ENCODE results near the gene ZRANB1.
"Not testable (repeated sequence)": the region's sequence is repeated elsewhere in the genome, so short reads cannot be mapped to it uniquely, and the experiment has no call there.

The ZRANB1 gene

DNA sequence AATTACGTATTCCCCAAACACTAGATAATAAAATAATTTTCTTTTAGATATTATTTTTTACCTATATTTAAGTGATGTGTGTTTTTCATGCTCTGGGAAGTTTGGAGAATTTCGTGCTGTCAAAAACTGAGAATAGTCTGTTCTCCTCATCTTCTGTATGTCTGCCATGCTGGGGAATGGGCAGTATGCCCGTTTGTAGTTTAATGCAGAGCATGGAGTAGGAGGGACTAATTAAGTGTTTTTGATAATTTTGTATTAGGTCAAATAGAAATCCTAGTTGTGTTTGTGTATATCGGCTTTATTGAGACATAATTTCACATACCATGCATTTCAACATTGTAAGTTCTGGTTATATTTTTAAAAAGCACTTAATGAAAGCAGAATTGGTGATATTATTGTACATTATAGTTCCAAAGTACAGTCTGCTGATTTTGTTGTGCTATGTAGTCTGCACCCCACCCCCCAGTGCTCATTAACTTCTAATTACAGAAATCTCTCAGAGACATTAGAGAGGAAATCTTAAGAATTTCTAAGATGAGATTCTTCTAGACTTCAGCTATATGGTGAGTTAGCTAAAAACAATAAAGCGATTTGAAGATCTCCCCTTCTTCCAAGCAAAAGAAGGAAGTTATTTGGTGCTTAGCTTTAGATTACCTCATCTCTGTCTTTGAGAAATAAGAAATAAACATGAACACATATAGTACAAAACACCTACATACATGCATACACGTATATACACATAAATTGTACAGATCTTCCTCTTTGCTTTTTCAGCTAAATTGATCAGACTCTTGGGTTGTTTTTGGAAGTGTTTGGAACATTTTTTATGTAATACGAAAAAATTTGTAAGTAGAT, 22.2 kb downstream of the ZRANB1 start:
- DNase-seq (ENCODE audit: low spot score), result no peak

DNA sequence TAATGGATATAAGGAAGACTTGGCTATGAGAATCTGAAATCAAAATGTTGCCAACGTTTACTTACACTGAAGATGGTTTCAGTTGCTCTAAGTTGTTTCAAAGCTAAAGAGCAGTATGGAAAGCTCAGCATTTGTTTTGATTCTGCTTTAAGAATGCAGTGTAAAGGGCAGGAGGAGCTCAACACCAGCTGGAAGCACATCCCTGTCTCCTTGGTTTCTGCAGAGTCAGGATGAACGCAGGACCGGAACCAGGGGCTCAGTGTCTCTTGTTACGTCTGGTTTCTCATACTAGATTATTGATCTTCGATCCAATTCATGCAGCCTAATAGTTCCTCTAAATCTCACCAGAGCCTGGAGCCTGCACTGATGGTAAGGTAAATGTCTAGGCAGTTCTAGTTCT, 24.1 kb downstream of the ZRANB1 start:
- no peak for DNase-seq (ENCODE audit: low spot score)

DNA sequence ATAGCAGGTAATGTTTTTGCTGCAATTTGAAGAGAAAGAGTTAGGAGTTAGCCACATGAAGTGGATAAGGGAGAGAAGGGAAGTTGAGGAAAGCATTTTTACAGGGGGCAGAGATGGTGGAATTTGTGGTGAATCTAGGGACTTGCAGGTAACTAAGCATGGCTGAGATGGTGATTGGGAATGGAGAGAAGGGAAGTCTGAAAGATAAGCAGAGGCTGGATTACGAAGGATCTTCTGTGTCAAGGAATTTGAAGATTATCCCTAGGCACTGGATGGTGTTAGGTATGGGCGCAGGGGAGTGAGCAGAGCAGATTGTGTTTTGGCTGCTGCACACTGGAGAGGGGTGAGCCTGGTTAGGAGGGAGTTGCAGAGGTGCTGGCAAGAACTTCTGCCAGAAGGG, 25.3 kb downstream of the ZRANB1 start:
- no peak for DNase-seq (ENCODE audit: low spot score)

DNA sequence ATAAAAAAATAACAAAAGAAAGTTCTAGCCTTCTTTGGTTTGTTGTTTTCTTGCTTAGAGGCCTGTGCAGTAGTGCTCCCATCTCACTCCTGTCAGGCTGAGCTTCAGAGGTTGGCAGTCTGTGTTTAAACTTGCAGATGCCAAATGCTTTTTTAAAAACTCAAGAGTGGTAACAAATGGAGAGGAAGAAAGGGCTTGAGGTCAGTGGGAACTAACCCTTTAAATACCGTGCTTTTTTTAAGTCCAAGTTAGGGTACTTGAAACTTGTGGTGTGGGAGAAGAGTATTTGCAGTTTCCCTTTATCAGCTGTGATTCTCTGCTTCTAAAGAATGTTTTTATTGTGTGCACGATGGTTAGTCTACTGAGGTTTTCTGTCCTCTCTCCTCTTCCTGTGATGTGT, 29.4 kb downstream of the ZRANB1 start:
- DNase-seq (ENCODE audit: low spot score), result no peak

DNA sequence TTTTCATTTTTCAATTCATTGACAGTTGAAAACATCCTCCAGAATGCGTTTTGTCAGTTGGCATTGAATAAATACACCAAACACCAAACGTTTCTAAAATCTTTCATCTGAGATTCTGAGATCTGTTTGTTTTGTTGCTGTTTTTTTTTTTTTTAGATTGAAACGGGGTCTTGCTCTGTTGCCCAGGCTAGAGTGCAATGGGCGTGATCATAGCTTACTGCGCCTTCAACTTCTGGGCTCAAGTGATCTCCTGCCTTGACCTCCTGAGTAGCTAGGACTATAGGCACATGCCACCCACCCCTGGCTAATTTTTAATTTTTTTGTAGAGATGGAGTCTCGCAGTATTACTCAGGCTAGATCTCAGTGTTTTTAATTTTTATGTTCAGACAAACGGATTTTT, 30.7 kb downstream of the ZRANB1 start:
- DNase-seq (ENCODE audit: low spot score), result no peak

DNA sequence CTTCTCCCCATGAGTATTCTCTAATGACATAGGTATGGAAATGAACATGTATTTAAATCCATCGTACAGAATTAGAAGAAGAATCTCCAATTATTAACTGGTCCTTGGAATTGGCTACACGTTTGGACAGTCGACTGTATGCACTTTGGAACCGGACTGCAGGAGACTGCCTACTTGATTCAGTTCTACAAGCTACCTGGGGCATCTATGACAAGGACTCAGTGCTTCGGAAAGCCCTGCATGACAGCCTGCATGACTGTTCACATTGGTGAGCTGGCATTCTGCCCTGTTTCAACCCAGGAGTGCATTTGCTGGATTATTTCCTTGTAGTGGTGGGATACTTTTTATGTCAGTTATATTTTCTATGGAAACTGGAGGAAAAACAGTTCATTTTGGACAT, 32.2 kb downstream of the ZRANB1 start:
- DNase-seq (ENCODE audit: low spot score), result no peak

DNA sequence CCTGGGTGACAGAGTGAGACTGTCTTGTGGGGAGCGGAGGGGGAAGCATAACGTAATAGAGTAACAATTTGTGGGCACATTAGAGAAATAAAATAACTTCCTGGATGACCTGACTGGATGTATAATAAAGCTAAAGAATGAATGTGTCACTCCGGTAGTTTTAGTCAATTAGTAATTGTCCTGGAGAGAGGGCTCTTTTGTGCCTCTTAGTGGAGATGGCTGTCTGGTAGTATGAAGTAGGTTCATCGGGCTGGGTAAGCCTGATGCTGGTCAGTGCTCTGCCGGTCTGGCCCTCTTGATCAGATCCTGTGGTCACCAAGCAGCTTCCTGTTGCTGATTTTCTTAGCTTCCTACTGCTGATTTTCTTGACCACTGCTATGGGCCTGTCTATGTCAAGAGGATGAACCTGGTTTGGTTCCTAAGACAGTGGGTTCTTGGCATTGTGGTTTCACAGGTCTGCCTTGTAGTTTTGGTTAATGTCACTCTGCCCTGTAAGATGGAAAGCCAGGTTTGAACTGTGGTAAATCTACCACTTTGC, 34.1 kb downstream of the ZRANB1 start:
- DNase-seq (ENCODE audit: low spot score), result no peak

DNA sequence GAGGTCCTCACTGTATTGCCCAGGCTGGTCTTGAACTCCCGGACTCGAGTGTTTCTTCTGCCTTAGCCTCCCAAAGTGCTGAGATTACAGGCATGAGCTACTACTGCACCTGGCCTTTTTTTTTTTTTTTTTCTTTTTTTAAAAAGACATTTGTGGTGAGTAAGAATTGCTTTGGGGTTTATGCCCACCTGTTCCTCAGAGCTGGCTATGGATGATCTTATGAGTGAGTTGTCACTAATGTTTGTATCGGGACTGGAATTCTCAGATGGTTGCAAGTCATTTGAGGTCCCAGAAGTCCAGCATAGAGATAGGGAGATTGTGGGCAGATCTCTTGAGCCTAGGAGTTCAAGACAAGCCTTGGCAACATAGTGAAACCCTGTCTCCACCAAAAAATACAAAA, 35.2 kb downstream of the ZRANB1 start:
- DNase-seq (ENCODE audit: low spot score), result no peak

DNA sequence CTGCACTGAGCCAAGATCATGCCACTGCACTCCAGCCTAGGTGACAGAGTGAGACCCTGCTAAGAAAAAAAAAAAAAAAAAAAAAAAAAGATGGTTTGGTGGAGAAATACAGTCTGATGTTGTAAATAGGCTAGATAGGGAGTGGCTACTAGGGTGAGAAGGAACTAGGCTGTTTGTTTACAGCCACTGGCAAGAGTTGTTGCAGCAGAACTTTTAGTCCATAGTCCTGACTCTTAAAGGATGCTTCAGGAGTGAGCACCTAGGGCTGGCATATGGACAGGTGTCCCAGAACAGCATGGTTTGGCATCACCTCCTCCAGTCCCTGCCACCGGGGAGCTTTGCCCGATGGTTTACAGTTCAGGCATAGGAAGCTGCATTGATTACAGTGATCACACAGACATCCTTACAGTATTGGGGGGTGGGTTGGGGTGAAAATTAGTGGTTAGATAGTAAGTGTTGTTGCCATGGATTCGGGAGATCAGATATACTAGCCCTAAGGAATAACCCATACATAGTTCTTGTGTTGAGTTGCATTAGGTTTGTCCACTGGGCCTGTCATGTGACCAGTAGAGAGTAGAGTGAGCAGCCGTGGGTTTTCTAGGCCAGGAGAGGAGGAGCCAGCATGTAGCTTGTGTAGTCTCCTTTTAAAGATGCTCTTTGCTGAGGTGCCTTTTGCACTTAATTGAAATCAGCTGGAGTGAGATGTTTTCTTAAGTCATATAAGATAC, 35.9 kb downstream of the ZRANB1 start:
- no peak for DNase-seq (ENCODE audit: low spot score)

DNA sequence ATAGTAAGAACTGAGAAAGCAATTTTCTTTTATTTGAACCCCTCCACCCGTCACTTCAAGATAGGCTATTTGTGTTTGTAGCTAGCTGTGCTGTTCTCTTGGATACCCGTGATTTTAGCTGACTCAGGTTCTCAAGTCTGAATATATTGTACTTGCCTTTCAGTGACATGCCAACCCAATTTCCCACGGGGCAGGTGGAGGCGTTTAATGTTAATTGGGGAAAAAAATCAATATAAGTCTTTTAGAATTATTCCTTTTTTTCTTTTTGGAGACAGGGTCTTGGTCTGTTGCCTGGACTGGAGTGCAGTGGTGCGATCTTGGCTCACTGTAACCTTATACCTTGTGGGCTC, 36.4 kb downstream of the ZRANB1 start:
- no peak for DNase-seq (ENCODE audit: low spot score)

DNA sequence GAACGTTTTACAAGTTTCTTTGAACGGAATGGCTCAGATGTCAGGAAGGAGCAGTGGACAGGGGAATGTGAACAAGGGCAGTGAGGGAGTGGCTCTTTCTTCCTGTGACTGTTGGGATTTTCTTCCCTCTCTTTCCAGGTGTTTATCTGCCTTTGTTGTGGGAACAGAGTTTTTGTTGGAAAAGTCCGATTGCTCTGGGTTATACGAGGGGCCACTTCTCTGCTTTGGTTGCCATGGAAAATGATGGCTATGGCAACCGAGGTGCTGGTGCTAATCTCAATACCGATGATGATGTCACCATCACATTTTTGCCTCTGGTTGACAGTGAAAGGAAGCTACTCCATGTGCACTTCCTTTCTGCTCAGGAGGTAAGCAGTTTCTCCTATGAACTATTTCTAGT, 41.4 kb downstream of the ZRANB1 start:
- DNase-seq (ENCODE audit: low spot score), result no peak

DNA sequence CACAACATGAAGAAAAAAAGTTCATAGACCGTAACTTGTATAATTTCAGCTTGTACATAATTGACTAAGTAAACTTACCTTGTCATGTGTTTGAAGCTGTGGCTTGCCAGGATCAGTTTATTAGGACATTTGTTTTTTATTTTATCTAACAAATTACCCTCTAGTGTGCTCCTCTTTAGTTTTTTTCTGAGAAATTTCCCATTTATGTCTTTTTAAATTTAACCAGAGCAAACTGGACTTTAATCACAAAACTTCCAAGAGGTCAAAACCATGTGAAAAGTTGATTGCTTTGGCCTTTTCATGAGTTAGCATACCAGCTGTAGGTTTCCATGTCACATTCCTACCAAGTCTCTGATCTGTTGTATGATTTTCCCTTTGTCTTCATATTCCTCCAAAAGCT, 42.5 kb downstream of the ZRANB1 start:
- DNase-seq (ENCODE audit: low spot score), result no peak

DNA sequence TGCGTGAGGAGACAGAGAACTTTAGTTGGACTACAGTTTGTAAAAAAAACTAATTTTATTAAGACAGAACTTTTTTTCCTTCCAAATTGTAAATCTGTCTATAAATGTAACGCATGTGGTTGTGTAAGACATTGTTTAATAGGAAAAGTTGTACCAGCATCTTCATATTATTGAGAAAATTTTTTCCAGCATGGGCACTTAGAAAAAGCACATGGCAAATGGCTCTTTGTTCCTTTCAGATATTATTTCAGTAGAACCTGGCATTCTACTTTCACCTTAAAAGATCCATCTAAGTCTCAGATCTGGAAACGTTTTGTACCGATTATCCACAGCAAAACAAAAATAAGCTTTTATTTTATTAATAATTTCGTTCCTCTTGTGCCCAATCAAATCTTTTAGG, 43.2 kb downstream of the ZRANB1 start:
- DNase-seq (ENCODE audit: low spot score), result no peak

DNA sequence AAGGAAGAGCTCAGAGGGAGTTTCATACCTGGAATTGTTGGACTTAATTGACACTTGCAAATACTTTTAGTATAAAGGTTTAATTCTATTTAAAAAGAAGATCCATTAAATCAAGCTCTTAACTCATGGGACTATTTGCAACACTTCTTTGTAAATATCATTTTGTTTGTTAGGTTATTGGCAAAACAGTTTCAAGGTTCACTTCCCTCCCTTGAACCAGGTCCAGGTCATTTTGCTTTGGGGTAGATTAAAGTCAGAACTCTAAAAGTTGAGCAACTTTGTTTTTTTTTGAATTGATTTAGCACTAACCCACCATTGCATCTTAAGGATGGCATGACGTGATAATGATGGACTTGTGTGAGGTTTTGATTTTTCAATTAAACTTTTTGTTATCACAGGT, 45.9 kb downstream of the ZRANB1 start:
- no peak for DNase-seq (ENCODE audit: low spot score)

DNA sequence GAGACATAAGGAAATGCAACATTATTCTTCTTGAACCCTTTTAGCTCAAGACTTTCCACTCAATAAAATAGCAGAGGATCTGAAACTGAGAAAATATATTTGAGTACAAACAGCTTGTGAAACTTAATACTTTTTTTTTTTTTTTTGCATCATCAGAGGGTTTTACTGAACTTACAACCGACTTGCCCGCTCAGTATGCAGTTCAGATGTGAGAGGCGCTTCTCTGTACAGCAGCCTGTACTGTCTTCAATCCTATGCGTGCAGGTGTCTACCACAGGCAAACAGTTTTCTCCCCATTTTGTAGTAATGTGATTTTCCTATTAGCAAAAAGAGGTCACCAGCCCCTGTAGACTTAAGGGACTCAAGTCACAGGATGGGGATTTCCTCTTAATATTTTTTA, 46.8 kb downstream of the ZRANB1 start:
- not testable (repeated sequence) for DNase-seq (ENCODE audit: low spot score)

DNA sequence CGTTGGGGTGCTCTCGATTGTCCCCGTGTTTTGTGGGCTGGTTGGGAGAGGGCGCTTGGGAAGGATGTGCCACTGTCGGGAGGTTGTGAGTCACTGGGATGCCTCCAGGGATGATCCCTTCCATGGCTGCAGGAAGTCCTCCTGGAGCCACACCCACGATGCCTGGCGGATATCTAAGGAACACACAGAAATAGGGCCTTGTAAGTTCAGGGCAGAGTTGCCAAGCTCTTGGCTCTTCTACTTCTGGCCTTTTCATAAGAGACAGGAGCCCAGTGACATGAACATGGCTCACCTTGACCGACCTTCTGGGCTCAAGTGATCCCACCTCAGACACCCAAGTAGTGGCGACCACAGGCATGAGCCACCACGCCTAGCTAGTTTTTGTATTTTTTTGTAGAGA, 47.6 kb downstream of the ZRANB1 start:
- no peak for DNase-seq (ENCODE audit: low spot score)

DNA sequence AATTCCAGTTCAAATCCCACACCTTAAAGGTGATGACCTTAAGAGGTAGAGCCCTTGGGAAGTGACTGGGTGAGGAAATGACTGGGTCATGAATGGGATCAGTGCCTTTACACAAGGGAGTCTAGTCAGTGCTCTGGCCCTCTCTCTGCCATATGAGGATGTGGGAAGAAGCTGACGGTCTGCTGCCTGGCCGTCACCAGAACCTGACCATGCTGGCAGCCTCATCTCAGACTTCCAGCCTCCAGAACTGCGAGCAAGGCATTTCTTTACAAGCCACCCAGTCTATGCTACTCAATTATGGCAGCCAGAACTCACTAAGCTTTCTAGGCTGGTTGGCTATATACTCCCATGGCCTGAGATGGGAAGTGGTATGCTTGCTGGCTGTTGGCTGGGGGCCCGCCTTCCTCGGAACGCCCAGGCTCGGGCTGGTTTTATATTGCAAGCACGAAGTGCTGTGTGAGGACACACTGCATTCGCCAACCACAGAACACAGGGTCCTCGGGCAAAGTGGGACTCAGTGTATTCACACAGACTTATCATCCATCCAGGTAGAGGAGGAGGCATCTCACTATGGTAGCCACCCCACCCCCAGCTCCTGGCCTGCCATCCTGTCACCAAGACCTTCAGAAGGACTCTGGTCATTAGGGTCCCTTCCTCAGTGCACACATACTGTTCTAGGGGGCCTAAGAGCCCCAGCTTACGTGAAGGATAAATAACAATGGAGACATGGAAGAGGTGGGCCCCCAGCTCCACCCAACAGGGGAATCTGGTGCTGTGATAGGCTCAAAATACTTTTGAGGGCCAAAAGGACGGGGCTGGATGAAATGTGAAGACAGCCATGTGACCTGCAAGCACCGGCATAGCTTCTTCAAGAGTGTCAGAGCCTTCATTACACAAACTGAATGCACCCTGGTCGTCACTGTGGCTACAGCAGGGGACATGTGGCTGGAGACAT, 49.0 kb downstream of the ZRANB1 start:
- DNase-seq (ENCODE audit: low spot score), result no peak

DNA sequence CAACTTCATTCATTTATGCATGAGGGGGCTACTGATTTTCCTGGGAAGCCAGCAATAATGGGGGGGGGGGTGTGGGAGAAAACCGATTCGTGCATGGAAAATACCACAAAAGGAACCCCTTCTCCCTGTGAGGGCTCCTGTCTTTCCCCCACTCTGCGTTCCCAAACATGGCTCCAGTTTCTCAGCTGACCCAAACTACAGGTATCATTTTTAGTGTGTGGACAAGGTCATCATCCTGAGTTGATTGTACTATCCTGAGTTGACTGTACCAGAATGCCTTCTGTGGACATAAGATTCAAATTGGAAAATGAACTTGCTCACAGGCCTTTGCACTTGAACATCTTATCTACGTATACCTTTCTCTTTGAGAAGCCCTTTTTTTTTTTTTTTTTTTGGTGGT, 49.9 kb downstream of the ZRANB1 start:
- DNase-seq (ENCODE audit: low spot score), result no peak

DNA sequence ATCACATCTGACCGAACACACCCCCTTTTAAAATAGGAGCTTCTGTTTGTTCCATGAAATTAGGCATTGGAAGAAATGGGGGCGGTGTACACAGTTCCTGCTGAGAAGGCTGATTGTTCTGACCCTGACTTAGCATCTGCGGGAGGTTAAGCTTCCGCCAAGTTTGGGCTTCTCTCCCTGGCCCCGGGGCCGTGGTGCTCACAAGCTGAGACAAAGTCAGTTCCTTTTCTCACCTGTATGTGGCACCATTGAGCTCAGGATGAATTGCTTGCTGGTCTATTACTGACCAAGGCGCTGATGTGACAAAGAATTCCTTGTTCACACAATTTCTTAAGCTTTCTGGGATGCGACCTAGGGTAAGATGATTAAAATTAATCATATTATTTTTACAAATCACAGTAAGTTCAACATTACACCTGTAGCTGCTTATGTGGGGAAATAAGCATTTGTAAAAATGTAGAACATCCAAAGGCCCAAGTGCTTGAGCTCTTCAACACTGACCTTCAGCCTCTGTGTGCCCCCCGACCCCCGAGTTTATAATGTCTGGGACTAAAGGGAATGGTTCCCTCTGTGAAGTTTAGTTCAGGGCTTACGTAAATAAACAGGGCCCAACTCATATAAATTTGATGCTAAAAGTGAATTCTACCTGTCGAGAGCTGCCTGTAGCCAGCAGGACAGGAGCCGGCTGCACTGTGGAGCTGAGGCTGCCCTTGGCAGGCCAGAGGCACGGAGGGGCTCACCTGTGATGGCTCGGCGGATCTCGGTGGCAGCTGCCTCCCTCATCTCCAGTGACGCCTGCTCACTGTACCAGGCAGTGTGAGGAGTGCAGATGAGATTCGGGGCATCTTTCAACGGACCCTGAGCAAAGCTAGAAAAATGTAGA, 50.8 kb downstream of the ZRANB1 start:
- DNase-seq (ENCODE audit: low spot score), result peak; percentile 16

DNA sequence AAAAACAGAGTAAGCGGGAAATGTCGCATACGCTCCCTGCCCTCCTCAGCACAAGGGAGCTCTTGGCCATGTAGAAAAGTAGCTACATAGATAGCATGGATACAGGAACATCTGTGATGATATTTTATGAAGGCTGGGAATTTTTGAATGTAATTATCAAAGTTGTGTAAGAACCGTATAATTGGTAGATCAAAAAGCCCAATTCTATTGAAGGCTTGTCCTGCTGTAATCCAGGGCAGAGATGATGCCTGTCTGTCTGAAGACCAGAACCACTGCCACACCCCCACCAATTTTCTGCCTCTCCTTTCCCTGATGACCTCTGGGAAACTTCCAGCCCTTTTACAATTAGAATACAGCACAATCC, 51.4 kb downstream of the ZRANB1 start:
- no peak for DNase-seq (ENCODE audit: low spot score)

DNA sequence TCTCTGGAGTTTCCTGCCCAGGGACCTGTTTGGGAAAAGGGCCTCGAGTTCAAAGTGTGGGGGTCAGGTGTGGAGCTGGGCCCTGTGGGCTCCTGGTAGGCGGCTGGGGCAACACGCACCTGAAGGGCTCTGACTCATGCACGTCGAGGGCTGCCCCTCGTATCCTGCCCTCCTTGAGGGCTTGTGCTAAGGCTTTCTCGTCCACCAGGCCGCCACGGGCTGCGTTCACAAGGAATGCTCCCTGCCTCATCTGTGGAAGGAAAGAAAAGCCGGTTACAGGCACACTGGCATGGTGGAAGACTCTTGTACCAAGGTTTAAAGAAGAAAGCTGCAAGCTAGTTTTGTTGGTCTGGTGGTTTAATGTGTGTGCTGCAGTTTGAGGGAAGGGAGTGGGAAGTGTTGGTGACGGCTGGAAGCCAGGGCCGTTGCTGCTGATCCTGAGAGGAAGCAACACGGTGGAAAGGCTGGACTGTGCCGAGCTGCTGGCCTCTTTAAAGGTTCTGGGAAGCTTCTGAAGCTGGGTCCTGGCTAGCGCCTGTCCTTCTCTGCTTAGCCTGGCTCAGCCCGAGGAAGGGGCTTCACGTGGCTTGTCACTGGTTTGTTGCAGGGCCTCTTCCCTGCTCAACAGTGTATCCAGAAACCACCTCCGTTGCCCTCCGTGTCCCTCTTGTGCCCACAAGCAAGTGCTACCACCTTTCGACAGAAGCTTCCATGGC, 52.0 kb downstream of the ZRANB1 start:
- DNase-seq (ENCODE audit: low spot score), result no peak

All from COLO829 (cell line).